ENCODE results near the gene PLPPR4.

PLPPR4 gene

DNA sequence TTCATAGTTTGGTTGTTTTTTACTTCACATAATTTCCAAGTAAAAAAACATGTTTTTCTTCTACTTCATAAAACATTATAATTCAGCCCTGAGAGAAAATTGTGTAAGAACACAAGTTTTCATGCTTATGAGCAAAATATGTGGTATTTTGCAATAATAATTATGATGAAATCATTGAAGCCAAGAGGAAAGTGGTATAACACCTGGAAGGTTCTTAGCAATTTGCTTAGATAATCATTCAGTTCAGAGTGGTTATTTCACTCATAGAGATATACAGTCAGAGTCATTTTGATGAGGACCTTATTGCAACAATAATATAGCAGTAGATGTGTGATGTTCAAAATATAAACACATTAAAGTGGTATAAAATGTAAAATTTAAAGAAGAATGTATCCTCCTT lies 94.5 kb downstream of the PLPPR4 start:
- DNase-seq, result no peak

All from CD4-positive, alpha-beta T cell treated with Interferon gamma for 1 hour (primary cell).